ENCODE data around the gene OSMR. TPM values are rescaled to one million over a fixed set of nuclear protein-coding genes. Genes with fewer than 3 reads are reported as not detected.

The OSMR gene
- total RNA-seq, 1 donor from 2014 or later, result not detected

- peaks cover 18% of the 10 kb centered on the region for H3K36me3 Mint-ChIP-seq (ENCODE audit: unreplicated experiment)
- no peak for TF ChIP-seq CTCF (IDR thresholded peaks at IDR 0.05; ENCODE audit: partially characterized antibody, unreplicated experiment)
- DNase-seq, result no peak
- no peaks in the 10 kb centered on the region for H3K27me3 Mint-ChIP-seq (ENCODE audit: unreplicated experiment)
- H3K27ac Mint-ChIP-seq (ENCODE audit: unreplicated experiment), result no peak overlapping the region
- peaks cover 4% of the 10 kb centered on the region for H3K9me3 Mint-ChIP-seq (ENCODE audit: unreplicated experiment)
- no peak overlapping the region for H3K4me3 Mint-ChIP-seq (ENCODE audit: unreplicated experiment)
- no peaks in the 10 kb centered on the region for H3K4me1 Mint-ChIP-seq (ENCODE audit: low read depth, unreplicated experiment)
Observed at GRCh38 chr5:38905516-38905915, 59.7 kb downstream of the OSMR start.

DNA sequence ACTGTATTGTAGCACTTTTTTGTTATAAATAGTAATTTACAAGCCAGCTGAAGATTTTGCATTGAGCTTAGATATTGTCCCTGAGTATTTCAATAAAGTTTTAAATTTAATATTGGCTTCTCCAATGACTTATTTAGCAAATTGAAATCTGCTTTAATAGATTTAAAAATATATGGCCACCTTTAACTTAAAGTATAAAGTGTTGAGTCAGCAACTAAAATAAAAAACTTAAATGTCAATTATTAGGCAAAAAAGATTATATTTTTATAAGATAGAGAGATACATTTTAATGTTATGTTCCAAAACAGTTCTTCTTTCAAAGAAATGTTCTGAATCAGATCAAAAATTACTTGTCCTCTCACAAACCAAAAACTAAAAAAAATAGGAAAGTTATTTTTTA lies 60.7 kb downstream of the OSMR start:
- Mint-ChIP-seq H3K4me1 (ENCODE audit: low read depth, unreplicated experiment) (no peaks in the 10 kb centered on the region), H3K27me3 (ENCODE audit: unreplicated experiment) (no peaks in the 10 kb centered on the region), H3K27ac (ENCODE audit: unreplicated experiment) (no peak overlapping the region), H3K36me3 (ENCODE audit: unreplicated experiment) (peaks cover 18% of the 10 kb centered on the region), H3K9me3 (ENCODE audit: unreplicated experiment) (peaks cover 4% of the 10 kb centered on the region), H3K4me3 (ENCODE audit: unreplicated experiment) (no peak overlapping the region)
- DNase-seq, result no peak
- no peak for TF ChIP-seq CTCF (IDR thresholded peaks at IDR 0.05; ENCODE audit: partially characterized antibody, unreplicated experiment)

GRCh38 chr5:38911933-38912332 lies 66.1 kb downstream of the OSMR start:
- H3K27ac Mint-ChIP-seq (ENCODE audit: unreplicated experiment), result no peak overlapping the region
- peaks cover 7% of the 10 kb centered on the region for H3K9me3 Mint-ChIP-seq (ENCODE audit: unreplicated experiment)
- H3K4me1 Mint-ChIP-seq (ENCODE audit: low read depth, unreplicated experiment), result no peaks in the 10 kb centered on the region
- H3K36me3 Mint-ChIP-seq (ENCODE audit: unreplicated experiment), result peaks cover 11% of the 10 kb centered on the region
- H3K4me3 Mint-ChIP-seq (ENCODE audit: unreplicated experiment), result no peak overlapping the region
- TF ChIP-seq CTCF (IDR thresholded peaks at IDR 0.05; ENCODE audit: partially characterized antibody, unreplicated experiment), result no peak
- H3K27me3 Mint-ChIP-seq (ENCODE audit: unreplicated experiment), result no peaks in the 10 kb centered on the region
- no peak for DNase-seq

GRCh38 chr5:38913714-38914113 lies 67.9 kb downstream of the OSMR start:
- Mint-ChIP-seq H3K36me3 (ENCODE audit: unreplicated experiment) (peaks cover 9% of the 10 kb centered on the region), H3K4me1 (ENCODE audit: low read depth, unreplicated experiment) (no peaks in the 10 kb centered on the region), H3K27me3 (ENCODE audit: unreplicated experiment) (no peaks in the 10 kb centered on the region), H3K27ac (ENCODE audit: unreplicated experiment) (no peak overlapping the region), H3K9me3 (ENCODE audit: unreplicated experiment) (peaks cover 7% of the 10 kb centered on the region), H3K4me3 (ENCODE audit: unreplicated experiment) (no peak overlapping the region)
- no peak for DNase-seq
- TF ChIP-seq CTCF (IDR thresholded peaks at IDR 0.05; ENCODE audit: partially characterized antibody, unreplicated experiment), result no peak

DNA sequence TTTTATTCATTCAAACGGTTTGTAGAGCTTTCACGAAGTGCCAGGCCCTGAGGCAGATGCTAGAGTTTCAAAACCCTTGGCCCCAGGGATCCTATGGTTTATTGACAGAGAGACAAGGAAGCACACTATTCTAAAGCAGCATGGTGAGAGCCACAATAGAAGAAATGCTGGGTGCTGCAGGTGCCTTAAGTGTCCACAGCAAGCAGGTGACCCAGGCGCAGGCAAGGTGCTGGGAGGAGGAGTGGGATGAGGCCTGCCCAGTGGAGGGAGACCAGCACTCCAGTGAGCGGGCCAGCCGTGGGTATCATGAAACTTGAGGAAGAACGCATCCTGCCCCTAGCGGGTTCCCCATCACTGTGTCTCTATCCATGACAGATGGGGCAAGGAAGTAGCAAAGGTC lies 71.0 kb downstream of the OSMR start:
- no peak overlapping the region for H3K4me3 Mint-ChIP-seq (ENCODE audit: unreplicated experiment)
- DNase-seq, result no peak
- no peak overlapping the region for H3K27ac Mint-ChIP-seq (ENCODE audit: unreplicated experiment)
- peaks cover 3% of the 10 kb centered on the region for H3K9me3 Mint-ChIP-seq (ENCODE audit: unreplicated experiment)
- H3K27me3 Mint-ChIP-seq (ENCODE audit: unreplicated experiment), result no peaks in the 10 kb centered on the region
- no peak for TF ChIP-seq CTCF (IDR thresholded peaks at IDR 0.05; ENCODE audit: partially characterized antibody, unreplicated experiment)
- H3K36me3 Mint-ChIP-seq (ENCODE audit: unreplicated experiment), result no peaks in the 10 kb centered on the region
- H3K4me1 Mint-ChIP-seq (ENCODE audit: low read depth, unreplicated experiment), result no peaks in the 10 kb centered on the region

All from glutamatergic neuron (in vitro differentiated cells).